HepG2 (cell line): ENCODE results near the gene S100A13. TPM values are rescaled to one million over a fixed set of nuclear protein-coding genes. Genes with fewer than 3 reads are reported as not detected.

ENCODE experiments used
- AKAP8 ChIP-seq: sonication (generic); formaldehyde crosslinking; IDR thresholded peaks from 2 replicates; pipeline ENCODE4 v1.5.1; 2020; ENCODE audit warnings: mild to moderate bottlenecking, missing genetic modification reagents
- ARID2 ChIP-seq: sonication (generic); formaldehyde crosslinking; IDR thresholded peaks from 2 replicates; pipeline ENCODE4 v1.8.1; 2022; ENCODE audit warnings: mild to moderate bottlenecking, missing genetic modification reagents, borderline replicate concordance
- EZH2 ChIP-seq: conservative IDR thresholded peaks from 2 replicates; pipeline ENCODE4 v1.6.1; 2012; ENCODE audit warnings: mild to moderate bottlenecking, low read depth, low read length, moderate library complexity
- FOSL2 ChIP-seq: sonication (generic); formaldehyde crosslinking; IDR thresholded peaks from 2 replicates; pipeline ENCODE4 v1.4.0; 2020; ENCODE audit warnings: missing genetic modification reagents
- JUNB ChIP-seq: sonication (generic); formaldehyde crosslinking; IDR thresholded peaks from 2 replicates; pipeline ENCODE4 v1.8.0; 2022; ENCODE audit warnings: missing genetic modification reagents, mild to moderate bottlenecking, borderline replicate concordance
- KLF11 ChIP-seq: IDR thresholded peaks from 2 replicates; pipeline ENCODE4 v1.6.1; 2016; ENCODE audit warnings: missing compliant biosample characterization
- KLF13 ChIP-seq: sonication (generic); formaldehyde crosslinking; IDR thresholded peaks from 2 replicates; pipeline ENCODE4 v1.4.0; 2020; ENCODE audit warnings: mild to moderate bottlenecking, missing genetic modification reagents
- MAF1 ChIP-seq: sonication (generic); formaldehyde crosslinking; IDR thresholded peaks from 2 replicates; pipeline ENCODE4 v1.5.0; 2020; ENCODE audit warnings: missing genetic modification reagents, borderline replicate concordance
- MTA3 ChIP-seq: sonication (generic); formaldehyde crosslinking; IDR thresholded peaks from 2 replicates; pipeline ENCODE4 v1.4.0; 2020; ENCODE audit warnings: missing genetic modification reagents
- MTF2 ChIP-seq: sonication (generic); formaldehyde crosslinking; IDR thresholded peaks from 2 replicates; pipeline ENCODE4 v1.5.0; 2020; ENCODE audit warnings: missing genetic modification reagents, borderline replicate concordance
- NCOA2 ChIP-seq: sonication (generic); formaldehyde crosslinking; IDR thresholded peaks from 2 replicates; pipeline ENCODE4 v1.8.0; 2022; ENCODE audit warnings: inconsistent platforms
- PAF1 ChIP-seq: IDR thresholded peaks from 2 replicates; pipeline ENCODE4 v1.6.1; 2016; ENCODE audit warnings: missing genetic modification reagents, missing compliant biosample characterization
- TFAP4 ChIP-seq: sonication (generic); IDR thresholded peaks from 2 replicates; pipeline ENCODE4 v1.6.1; 2016; ENCODE audit warnings: low read depth, borderline replicate concordance
- TFDP2 ChIP-seq: sonication (generic); formaldehyde crosslinking; IDR thresholded peaks from 2 replicates; pipeline ENCODE4 v1.4.0; 2020; ENCODE audit warnings: missing genetic modification reagents
- ZBTB1 ChIP-seq: sonication (generic); formaldehyde crosslinking; IDR thresholded peaks from 2 replicates; pipeline ENCODE4 v1.4.0; 2020; ENCODE audit warnings: missing genetic modification reagents, borderline replicate concordance
- ZMYM3 ChIP-seq: sonication (generic); formaldehyde crosslinking; IDR thresholded peaks from 2 replicates; pipeline ENCODE4 v1.5.1; 2020; ENCODE audit warnings: mild to moderate bottlenecking, missing genetic modification reagents
- ZNF235 ChIP-seq: sonication (generic); formaldehyde crosslinking; IDR thresholded peaks from 2 replicates; pipeline ENCODE4 v1.8.1; 2023; ENCODE audit warnings: mild to moderate bottlenecking, missing genetic modification reagents, borderline replicate concordance
- ZNF331 ChIP-seq: sonication (generic); formaldehyde crosslinking; IDR thresholded peaks from 2 replicates; pipeline ENCODE4 v1.4.0; 2020; ENCODE audit warnings: missing genetic modification reagents
- ZNF431 ChIP-seq: sonication (generic); formaldehyde crosslinking; IDR thresholded peaks from 2 replicates; pipeline ENCODE4 v1.9.0; 2022; ENCODE audit warnings: missing genetic modification reagents, low read depth, mild to moderate bottlenecking, borderline replicate concordance
- ZNF619 ChIP-seq: sonication (generic); formaldehyde crosslinking; IDR thresholded peaks from 2 replicates; pipeline ENCODE4 v1.4.0; 2020; ENCODE audit warnings: mild to moderate bottlenecking, missing genetic modification reagents
- ZNF703 ChIP-seq: sonication (generic); formaldehyde crosslinking; IDR thresholded peaks from 2 replicates; pipeline ENCODE4 v1.5.1; 2020; ENCODE audit warnings: missing genetic modification reagents, mild to moderate bottlenecking, moderate library complexity, borderline replicate concordance
- ZNF772 ChIP-seq: sonication (generic); formaldehyde crosslinking; IDR thresholded peaks from 2 replicates; pipeline ENCODE4 v1.5.0; 2020; ENCODE audit warnings: mild to moderate bottlenecking, missing genetic modification reagents
- ZNF775 ChIP-seq: sonication (generic); formaldehyde crosslinking; IDR thresholded peaks from 2 replicates; pipeline ENCODE4 v1.4.0; 2020; ENCODE audit warnings: missing genetic modification reagents, mild to moderate bottlenecking, moderate library complexity, borderline replicate concordance
- ZNF883 ChIP-seq: sonication (generic); formaldehyde crosslinking; IDR thresholded peaks from 2 replicates; pipeline ENCODE4 v1.5.1; 2020; ENCODE audit warnings: mild to moderate bottlenecking, missing genetic modification reagents; ENCODE audit errors: not compliant biosample characterization
- ZSCAN30 ChIP-seq: sonication (generic); formaldehyde crosslinking; IDR thresholded peaks from 2 replicates; pipeline ENCODE4 v1.5.0; 2020; ENCODE audit warnings: mild to moderate bottlenecking, missing genetic modification reagents
- ZSCAN9 ChIP-seq: IDR thresholded peaks from 2 replicates; pipeline ENCODE4 v1.6.1; 2016; ENCODE audit warnings: borderline replicate concordance
- polyA plus RNA-seq, 8 experiments: library from polyadenylated mRNA; depleted of rRNA in 3 of 8; stranded (reverse) in 7 of 8; unstranded in 1 of 8; fragments of >200 nt; fragmentation: Illumina TruSeq in 4 of 8; extraction: Trizol in 4 of 8; gene quantifications; 2 replicates each; pipeline versions ENCODE4 v1.2.1 to v1.2.3, GENCODE V29; 2011 to 2016; ENCODE audit warnings: low read depth in 4 of 8, missing spikeins in 1 of 8, mixed read lengths in 1 of 8; ENCODE audit not compliant: insufficient read depth in 1 of 8
- total RNA-seq, 5 experiments: library from RNA; depleted of rRNA; stranded (reverse); fragments of >200 nt; fragmentation: Illumina TruSeq; extraction: Trizol; gene quantifications; 2 replicates each; pipeline ENCODE4 v1.2.3, GENCODE V29; 2016; ENCODE audit warnings: low read depth in 1 of 5
- TF ChIP-seq, protein P1 (sequence below): sonication (generic); formaldehyde crosslinking; IDR thresholded peaks from 2 replicates; pipeline ENCODE4 v1.8.1; 2022; ENCODE audit warnings: low read depth, mild to moderate bottlenecking, missing genetic modification reagents

S100A13 gene
- total and polyA plus RNA-seq, 2 of the 13 experiments (the other 11 are each of a cell fraction or from before 2014, with no cell fraction given) = 89.5 to 172 TPM

GRCh38 chr1:153670859-153671627 is 43.7 kb upstream of the S100A13 start, which contains the start of gene ILF2 (continued):
- TF ChIP-seq FOSL2 (CRISPR knock-in tag) (peak; percentile 4; the same call in 1 of the 2 replicates), ZSCAN9 (no peak), NCOA2 (CRISPR knock-in tag) (peak; percentile 21; the same call in 1 of the 2 replicates), ZNF883 (CRISPR knock-in tag) (peak; percentile 26), ZNF235 (no peak), PAF1 (no peak), AKAP8 (CRISPR knock-in tag) (no peak), JUNB (CRISPR knock-in tag) (no peak; the same call in 1 of the 2 replicates), ZNF331 (CRISPR knock-in tag) (no peak), ZNF619 (CRISPR knock-in tag) (no peak), KLF11 (CRISPR knock-in tag) (no peak), ZNF772 (CRISPR knock-in tag) (peak; percentile 21; the same call in 1 of the 2 replicates), ZNF431 (CRISPR knock-in tag) (no peak), MAF1 (CRISPR knock-in tag) (peak; percentile 97), ZMYM3 (CRISPR knock-in tag) (0 out of 2 replicates have a peak, but pooled peaks have one; percentile 9), MTF2 (no peak), TFDP2 (CRISPR knock-in tag) (peak; percentile 69), ZNF775 (CRISPR knock-in tag) (no peak), KLF13 (CRISPR knock-in tag) (no peak), ZSCAN30 (CRISPR knock-in tag) (peak; percentile 62; the same call in 1 of the 2 replicates), ARID2 (peak; percentile 31; the same call in 1 of the 2 replicates), ZBTB1 (no peak), MTA3 (CRISPR knock-in tag) (no peak), EZH2 (no peak), ZNF703 (CRISPR knock-in tag) (no peak), TFAP4 (peak; percentile 17; the same call in 1 of the 2 replicates)
- TF ChIP-seq, protein P1, sequence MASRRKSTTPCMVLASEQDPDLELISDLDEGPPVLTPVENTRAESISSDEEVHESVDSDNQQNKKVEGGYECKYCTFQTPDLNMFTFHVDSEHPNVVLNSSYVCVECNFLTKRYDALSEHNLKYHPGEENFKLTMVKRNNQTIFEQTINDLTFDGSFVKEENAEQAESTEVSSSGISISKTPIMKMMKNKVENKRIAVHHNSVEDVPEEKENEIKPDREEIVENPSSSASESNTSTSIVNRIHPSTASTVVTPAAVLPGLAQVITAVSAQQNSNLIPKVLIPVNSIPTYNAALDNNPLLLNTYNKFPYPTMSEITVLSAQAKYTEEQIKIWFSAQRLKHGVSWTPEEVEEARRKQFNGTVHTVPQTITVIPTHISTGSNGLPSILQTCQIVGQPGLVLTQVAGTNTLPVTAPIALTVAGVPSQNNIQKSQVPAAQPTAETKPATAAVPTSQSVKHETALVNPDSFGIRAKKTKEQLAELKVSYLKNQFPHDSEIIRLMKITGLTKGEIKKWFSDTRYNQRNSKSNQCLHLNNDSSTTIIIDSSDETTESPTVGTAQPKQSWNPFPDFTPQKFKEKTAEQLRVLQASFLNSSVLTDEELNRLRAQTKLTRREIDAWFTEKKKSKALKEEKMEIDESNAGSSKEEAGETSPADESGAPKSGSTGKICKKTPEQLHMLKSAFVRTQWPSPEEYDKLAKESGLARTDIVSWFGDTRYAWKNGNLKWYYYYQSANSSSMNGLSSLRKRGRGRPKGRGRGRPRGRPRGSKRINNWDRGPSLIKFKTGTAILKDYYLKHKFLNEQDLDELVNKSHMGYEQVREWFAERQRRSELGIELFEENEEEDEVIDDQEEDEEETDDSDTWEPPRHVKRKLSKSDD = no peak
